GM18498 (cell line): ENCODE data around the gene ELF5.

ENCODE experiments used
- ATAC-seq: cut with Tn5 transposase; IDR thresholded peaks from one replicate; pipeline ENCODE4 v1.9.1; 2021; ENCODE audit warnings: mild to moderate bottlenecking, moderate library complexity; ENCODE audit not compliant: unreplicated experiment

ELF5 gene

GRCh38 chr11:34513682-34514449 lies at the start of gene ELF5:
Gene ELF5, minus strand, starts transcription at chr11:34513794. Its CDS starts 8,045 bp downstream, at chr11:34505749.
- ATAC-seq: no peak

GRCh38 chr11:34562976-34563375 lies 49.4 kb upstream of the ELF5 start:
- ATAC-seq: no peak

- no peak for ATAC-seq
These were observed 46.9 kb upstream of the ELF5 start for GRCh38 chr11:34560511-34560910.

- no peak for ATAC-seq
These were observed 45.1 kb upstream of the ELF5 start for GRCh38 chr11:34558673-34559072.

GRCh38 chr11:34558211-34558610 lies 44.6 kb upstream of the ELF5 start:
- ATAC-seq: no peak

GRCh38 chr11:34552270-34552669 lies 38.7 kb upstream of the ELF5 start:
- no peak for ATAC-seq

- no peak for ATAC-seq
These were observed 35.7 kb upstream of the ELF5 start for GRCh38 chr11:34549271-34549670.

GRCh38 chr11:34548278-34548677 lies 34.7 kb upstream of the ELF5 start:
- ATAC-seq: no peak

- no peak for ATAC-seq
These were observed 33.1 kb upstream of the ELF5 start for GRCh38 chr11:34546511-34547209.

- no peak for ATAC-seq
These were observed 28.5 kb upstream of the ELF5 start for GRCh38 chr11:34542089-34542488.

- no peak for ATAC-seq
These were observed 27.3 kb upstream of the ELF5 start for GRCh38 chr11:34540870-34541269.

- no peak for ATAC-seq
These were observed 24.0 kb upstream of the ELF5 start for GRCh38 chr11:34537636-34538035.

GRCh38 chr11:34536056-34536455 lies 22.5 kb upstream of the ELF5 start:
- ATAC-seq: no peak

GRCh38 chr11:34534826-34535225 lies 21.2 kb upstream of the ELF5 start:
- ATAC-seq: no peak

- ATAC-seq: no peak
These were observed 18.1 kb upstream of the ELF5 start for GRCh38 chr11:34531663-34532062.

- ATAC-seq: no peak
These were observed 17.1 kb upstream of the ELF5 start for GRCh38 chr11:34530545-34531234.

- no peak for ATAC-seq
These were observed 16.0 kb upstream of the ELF5 start for GRCh38 chr11:34529643-34530042.

GRCh38 chr11:34528072-34528471 lies 14.5 kb upstream of the ELF5 start:
- ATAC-seq: no peak

GRCh38 chr11:34525888-34526657 lies 12.5 kb upstream of the ELF5 start:
- no peak for ATAC-seq

GRCh38 chr11:34525098-34525497 lies 11.5 kb upstream of the ELF5 start:
- no peak for ATAC-seq

GRCh38 chr11:34524696-34525095 lies 11.1 kb upstream of the ELF5 start:
- no peak for ATAC-seq
